GM23338 (cell line): ENCODE results near the gene FOXP1.

Experiments used
- CREB1 ChIP-seq: fragments of 250-450 bp; sonication (Bioruptor Pico); IDR thresholded peaks from 2 replicates; pipeline ENCODE4 v1.5.0; 2020; ENCODE audit warnings: low read depth, mild to moderate bottlenecking, moderate library complexity
- ETS1 ChIP-seq: IDR thresholded peaks from 2 replicates; pipeline ENCODE4 v1.6.1; 2016; ENCODE audit warnings: antibody characterized with exemption
- REST ChIP-seq: IDR thresholded peaks from one replicate; pipeline ENCODE4 v1.6.1; 2018; ENCODE audit warnings: antibody characterized with exemption; ENCODE audit not compliant: unreplicated experiment
- TF ChIP-seq, protein P1 (sequence below), 2 experiments: fragments of 200-600 bp in 1 of 2; sonication (generic) in 1 of 2; conservative IDR thresholded peaks; 2 replicates each; pipeline versions ENCODE4 v1.5.1 to v1.6.1; 2016 to 2017; ENCODE audit warnings: antibody characterized with exemption in 2 of 2, low read depth in 2 of 2, mild to moderate bottlenecking in 2 of 2, moderate library complexity in 1 of 2

DNA sequence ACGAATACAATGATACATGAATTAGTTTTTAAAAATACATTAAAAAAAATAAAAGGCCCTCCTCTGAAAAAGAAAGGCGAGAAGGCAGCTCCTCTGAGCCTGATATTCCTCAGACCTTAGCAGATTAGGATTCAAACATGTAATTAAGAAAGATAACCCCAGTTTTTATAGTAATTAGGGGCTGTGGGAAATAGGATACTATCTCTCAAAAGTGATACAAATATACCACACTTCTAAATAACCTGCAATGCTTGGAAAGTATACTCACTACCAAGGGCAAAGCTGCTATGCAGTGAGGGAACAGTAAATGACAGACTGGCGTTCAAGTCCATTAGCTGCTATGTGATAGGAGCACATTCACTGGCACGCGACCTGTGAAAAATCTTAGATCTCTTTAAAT is 445.1 kb downstream of the FOXP1 start:
- TF ChIP-seq, protein P1, sequence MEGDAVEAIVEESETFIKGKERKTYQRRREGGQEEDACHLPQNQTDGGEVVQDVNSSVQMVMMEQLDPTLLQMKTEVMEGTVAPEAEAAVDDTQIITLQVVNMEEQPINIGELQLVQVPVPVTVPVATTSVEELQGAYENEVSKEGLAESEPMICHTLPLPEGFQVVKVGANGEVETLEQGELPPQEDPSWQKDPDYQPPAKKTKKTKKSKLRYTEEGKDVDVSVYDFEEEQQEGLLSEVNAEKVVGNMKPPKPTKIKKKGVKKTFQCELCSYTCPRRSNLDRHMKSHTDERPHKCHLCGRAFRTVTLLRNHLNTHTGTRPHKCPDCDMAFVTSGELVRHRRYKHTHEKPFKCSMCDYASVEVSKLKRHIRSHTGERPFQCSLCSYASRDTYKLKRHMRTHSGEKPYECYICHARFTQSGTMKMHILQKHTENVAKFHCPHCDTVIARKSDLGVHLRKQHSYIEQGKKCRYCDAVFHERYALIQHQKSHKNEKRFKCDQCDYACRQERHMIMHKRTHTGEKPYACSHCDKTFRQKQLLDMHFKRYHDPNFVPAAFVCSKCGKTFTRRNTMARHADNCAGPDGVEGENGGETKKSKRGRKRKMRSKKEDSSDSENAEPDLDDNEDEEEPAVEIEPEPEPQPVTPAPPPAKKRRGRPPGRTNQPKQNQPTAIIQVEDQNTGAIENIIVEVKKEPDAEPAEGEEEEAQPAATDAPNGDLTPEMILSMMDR (conservative IDR thresholded peaks at IDR 0.05; ENCODE audit: low read depth in 2 of 2) = no peak
- TF ChIP-seq REST = no peak
- no peak for TF ChIP-seq ETS1
- no peak for TF ChIP-seq CREB1
